Astrocyte (in vitro differentiated cells and primary cell): ENCODE data around the gene PNKD. TPM values are rescaled to one million over a fixed set of nuclear protein-coding genes. Genes with fewer than 3 reads are reported as not detected.

Experiments used
- DNase-seq: peaks from one replicate; pipeline ENCODE4 v3.0.0-alpha.2; 2010; ENCODE audit warnings: low read depth
- FAIRE-seq: peaks from 2 replicates; lab custom pipeline; 2011; peaks lifted over from hg19 to GRCh38; lab: Jason Lieb, UNC
- H2AFZ ChIP-seq: 2 replicates; pipeline ENCODE4 v1.6.0; 2012; ENCODE audit warnings: low read depth, low read length, inconsistent platforms
- H3K27ac ChIP-seq: 2 replicates; pipeline ENCODE4 v1.5.1; 2011; ENCODE audit warnings: low read depth, low read length, inconsistent platforms
- H3K27me3 ChIP-seq: 2 replicates; pipeline ENCODE4 v1.6.0; 2011; ENCODE audit warnings: low read length, inconsistent platforms; ENCODE audit not compliant: insufficient read depth
- H3K36me3 ChIP-seq: 2 replicates; pipeline ENCODE4 v1.5.1; 2011; ENCODE audit warnings: low read length, inconsistent platforms; ENCODE audit not compliant: insufficient read depth
- H3K4me1 ChIP-seq: 2 replicates; pipeline ENCODE4 v1.5.1; 2011; ENCODE audit warnings: low read length, inconsistent platforms; ENCODE audit not compliant: insufficient read depth
- H3K4me2 ChIP-seq: 2 replicates; pipeline ENCODE4 v1.6.0; 2012; ENCODE audit warnings: low read length, inconsistent platforms
- H3K4me3 ChIP-seq: 2 replicates; pipeline ENCODE4 v1.5.1; 2011; ENCODE audit warnings: low read depth, mild to moderate bottlenecking, low read length, inconsistent platforms; ENCODE audit not compliant: insufficient read depth
- H3K79me2 ChIP-seq: 2 replicates; pipeline ENCODE4 v1.6.0; 2012; ENCODE audit warnings: mild to moderate bottlenecking, low read length, inconsistent platforms; ENCODE audit not compliant: insufficient read depth
- H3K9ac ChIP-seq: 2 replicates; pipeline ENCODE4 v1.6.0; 2012; ENCODE audit warnings: mild to moderate bottlenecking, low read length, inconsistent platforms
- H3K9me3 ChIP-seq: 2 replicates; pipeline ENCODE4 v1.5.1; 2012; ENCODE audit warnings: low read depth, mild to moderate bottlenecking, low read length, inconsistent platforms; ENCODE audit not compliant: insufficient read depth
- H4K20me1 ChIP-seq: 2 replicates; pipeline ENCODE4 v1.6.0; 2012; ENCODE audit warnings: low read length, inconsistent platforms; ENCODE audit not compliant: insufficient read depth
- H3K27ac Mint-ChIP-seq: one replicate; pipeline ENCODE4 v1.8.0; 2021; ENCODE audit warnings: mild to moderate bottlenecking, mixed read lengths; ENCODE audit not compliant: unreplicated experiment
- H3K27me3 Mint-ChIP-seq: one replicate; pipeline ENCODE4 v1.8.0; 2021; ENCODE audit warnings: low read depth, mixed read lengths; ENCODE audit not compliant: unreplicated experiment
- H3K36me3 Mint-ChIP-seq: one replicate; pipeline ENCODE4 v1.8.0; 2021; ENCODE audit warnings: low read depth, mixed read lengths; ENCODE audit not compliant: unreplicated experiment
- H3K4me1 Mint-ChIP-seq: one replicate; pipeline ENCODE4 v1.8.0; 2021; ENCODE audit warnings: low read depth, mixed read lengths; ENCODE audit not compliant: unreplicated experiment
- H3K4me3 Mint-ChIP-seq: one replicate; pipeline ENCODE4 v1.8.0; 2021; ENCODE audit warnings: mild to moderate bottlenecking, moderate library complexity, mixed read lengths; ENCODE audit not compliant: unreplicated experiment
- H3K9me3 Mint-ChIP-seq: one replicate; pipeline ENCODE4 v1.8.0; 2021; ENCODE audit warnings: mild to moderate bottlenecking, mixed read lengths; ENCODE audit not compliant: unreplicated experiment
- EZH2 ChIP-seq: IDR thresholded peaks from 2 replicates; pipeline ENCODE4 v1.6.1; 2012; ENCODE audit warnings: mild to moderate bottlenecking, low read length, inconsistent platforms; ENCODE audit not compliant: insufficient read depth
- total RNA-seq: library from RNA; stranded (reverse); gene quantifications from 2 replicates; pipeline ENCODE4 v1.2.1, GENCODE V29; 2021
- TF ChIP-seq, protein P1 (sequence below): IDR thresholded peaks from 2 replicates; pipeline ENCODE4 v1.5.1; 2011; ENCODE audit warnings: low read depth, mild to moderate bottlenecking, inconsistent platforms, low read length, moderate library complexity; ENCODE audit not compliant: insufficient read depth

PNKD gene
- total RNA-seq, 1 donor from 2014 or later, result 40.9 TPM

DNA sequence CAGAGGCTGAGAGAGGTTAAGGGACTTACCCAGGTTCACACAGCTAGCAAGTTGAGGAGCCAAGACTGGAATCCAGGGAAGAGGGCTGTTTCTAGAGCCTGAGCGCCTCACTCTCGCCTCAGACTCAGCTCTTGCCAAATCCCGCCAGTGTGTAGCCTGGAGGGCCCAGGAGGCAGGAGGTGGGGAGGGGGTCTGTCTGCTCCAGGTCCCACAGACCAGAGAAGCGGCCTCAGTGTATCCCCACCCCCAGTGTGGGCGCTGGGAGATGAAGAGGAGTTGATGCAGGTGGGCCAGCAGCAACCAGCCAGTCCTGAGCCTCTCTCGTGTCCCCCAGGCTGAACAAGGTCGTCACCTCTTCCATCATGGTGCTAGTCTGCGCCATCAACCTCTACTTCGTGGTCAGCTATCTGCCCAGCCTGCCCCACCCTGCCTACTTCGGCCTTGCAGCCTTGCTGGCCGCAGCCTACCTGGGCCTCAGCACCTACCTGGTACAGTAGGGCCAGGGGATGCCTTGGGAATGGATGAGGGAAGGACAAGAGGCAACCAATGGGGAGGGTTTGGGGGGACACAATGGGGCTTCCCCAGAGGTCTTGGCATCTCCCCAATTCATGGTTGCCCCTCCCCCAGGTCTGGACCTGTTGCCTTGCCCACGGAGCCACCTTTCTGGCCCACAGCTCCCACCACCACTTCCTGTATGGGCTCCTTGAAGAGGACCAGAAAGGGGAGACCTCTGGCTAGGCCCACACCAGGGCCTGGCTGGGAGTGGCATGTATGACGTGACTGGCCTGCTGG lies 124.2 kb downstream of the PNKD start:
- H3K36me3 ChIP-seq, result no peaks in the 10 kb centered on the region
- H3K27ac ChIP-seq, result no peak overlapping the region
- H3K27me3 ChIP-seq, result no peaks in the 10 kb centered on the region
- no peaks in the 10 kb centered on the region for H3K79me2 ChIP-seq
- no peak overlapping the region for H3K9ac ChIP-seq
- no peak for DNase-seq
- no peak overlapping the region for H3K4me3 Mint-ChIP-seq
- H4K20me1 ChIP-seq, result no peaks in the 10 kb centered on the region
- peaks cover 29% of the 10 kb centered on the region for H3K4me1 ChIP-seq
- H3K27ac Mint-ChIP-seq, result no peak overlapping the region
- peaks cover 16% of the 10 kb centered on the region for H3K27me3 Mint-ChIP-seq
- no peak for FAIRE-seq
- no peak overlapping the region for H3K4me3 ChIP-seq
- H3K4me2 ChIP-seq, result no peak overlapping the region
- no peak for TF ChIP-seq EZH2
- TF ChIP-seq, protein P1, sequence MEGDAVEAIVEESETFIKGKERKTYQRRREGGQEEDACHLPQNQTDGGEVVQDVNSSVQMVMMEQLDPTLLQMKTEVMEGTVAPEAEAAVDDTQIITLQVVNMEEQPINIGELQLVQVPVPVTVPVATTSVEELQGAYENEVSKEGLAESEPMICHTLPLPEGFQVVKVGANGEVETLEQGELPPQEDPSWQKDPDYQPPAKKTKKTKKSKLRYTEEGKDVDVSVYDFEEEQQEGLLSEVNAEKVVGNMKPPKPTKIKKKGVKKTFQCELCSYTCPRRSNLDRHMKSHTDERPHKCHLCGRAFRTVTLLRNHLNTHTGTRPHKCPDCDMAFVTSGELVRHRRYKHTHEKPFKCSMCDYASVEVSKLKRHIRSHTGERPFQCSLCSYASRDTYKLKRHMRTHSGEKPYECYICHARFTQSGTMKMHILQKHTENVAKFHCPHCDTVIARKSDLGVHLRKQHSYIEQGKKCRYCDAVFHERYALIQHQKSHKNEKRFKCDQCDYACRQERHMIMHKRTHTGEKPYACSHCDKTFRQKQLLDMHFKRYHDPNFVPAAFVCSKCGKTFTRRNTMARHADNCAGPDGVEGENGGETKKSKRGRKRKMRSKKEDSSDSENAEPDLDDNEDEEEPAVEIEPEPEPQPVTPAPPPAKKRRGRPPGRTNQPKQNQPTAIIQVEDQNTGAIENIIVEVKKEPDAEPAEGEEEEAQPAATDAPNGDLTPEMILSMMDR, result no peak
- no peaks in the 10 kb centered on the region for H3K9me3 Mint-ChIP-seq
- no peaks in the 10 kb centered on the region for H3K9me3 ChIP-seq
- H2AFZ ChIP-seq, result no peak overlapping the region
- H3K4me1 Mint-ChIP-seq, result peaks cover 11% of the 10 kb centered on the region
- no peaks in the 10 kb centered on the region for H3K36me3 Mint-ChIP-seq

DNA sequence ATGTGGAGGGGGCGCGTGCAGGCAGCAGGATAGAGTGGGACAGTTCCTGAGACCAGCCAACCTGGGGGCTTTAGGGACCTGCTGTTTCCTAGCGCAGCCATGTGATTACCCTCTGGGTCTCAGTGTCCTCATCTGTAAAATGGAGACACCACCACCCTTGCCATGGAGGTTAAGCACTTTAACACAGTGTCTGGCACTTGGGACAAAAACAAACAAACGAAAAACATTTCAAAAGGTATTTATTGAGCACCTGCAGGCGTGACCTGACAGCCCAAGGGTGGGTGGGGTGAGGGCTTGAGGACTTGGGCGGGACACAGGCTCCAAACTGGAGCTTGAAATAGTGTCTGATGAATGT lies 124.7 kb downstream of the PNKD start:
- Mint-ChIP-seq H3K27me3 (peaks cover 10% of the 10 kb centered on the region), H3K36me3 (no peaks in the 10 kb centered on the region), H3K27ac (peak overlapping the region; percentile 47), H3K9me3 (no peaks in the 10 kb centered on the region), H3K4me1 (peaks cover 11% of the 10 kb centered on the region), H3K4me3 (no peak overlapping the region)
- H3K9ac ChIP-seq, result no peak overlapping the region
- H3K79me2 ChIP-seq, result peaks cover under 1% of the 10 kb centered on the region
- H2AFZ ChIP-seq, result no peak overlapping the region
- H4K20me1 ChIP-seq, result no peaks in the 10 kb centered on the region
- H3K27ac ChIP-seq, result no peak overlapping the region
- no peak overlapping the region for H3K4me2 ChIP-seq
- no peak for TF ChIP-seq EZH2
- TF ChIP-seq, protein P1, result no peak
- DNase-seq, result no peak
- FAIRE-seq, result no peak
- H3K27me3 ChIP-seq, result no peaks in the 10 kb centered on the region
- no peak overlapping the region for H3K4me3 ChIP-seq
- no peaks in the 10 kb centered on the region for H3K9me3 ChIP-seq
- H3K36me3 ChIP-seq, result no peaks in the 10 kb centered on the region
- peaks cover 29% of the 10 kb centered on the region for H3K4me1 ChIP-seq

DNA sequence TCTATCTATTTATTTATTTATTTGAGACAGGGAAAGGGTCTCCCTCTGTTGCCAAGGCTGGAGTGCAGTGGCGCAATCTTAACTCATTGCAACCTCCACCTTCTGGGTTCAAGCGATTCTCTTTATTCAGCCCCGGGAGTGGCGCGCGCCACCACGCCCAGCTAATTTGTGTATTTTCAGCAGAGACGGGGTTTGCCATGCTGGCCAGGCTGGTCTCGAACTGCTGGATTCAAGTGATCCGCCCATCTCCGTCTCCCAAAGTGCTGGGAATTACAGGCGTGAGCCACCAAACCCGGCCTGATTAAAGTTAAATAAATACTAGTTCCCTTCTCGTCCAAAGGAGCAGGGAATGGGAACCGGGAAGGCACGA lies 125.1 kb downstream of the PNKD start:
- Mint-ChIP-seq H3K36me3 (no peaks in the 10 kb centered on the region), H3K27ac (peak overlapping the region; percentile 69), H3K27me3 (peaks cover 6% of the 10 kb centered on the region), H3K4me1 (peaks cover 11% of the 10 kb centered on the region), H3K4me3 (peak overlapping the region; percentile 87), H3K9me3 (no peaks in the 10 kb centered on the region)
- Histone ChIP-seq H3K36me3 (no peaks in the 10 kb centered on the region), H3K27me3 (no peaks in the 10 kb centered on the region), H2AFZ (peak overlapping the region; percentile 97), H3K9ac (peak overlapping the region; percentile 87), H4K20me1 (no peaks in the 10 kb centered on the region), H3K27ac (no peak overlapping the region), H3K79me2 (peaks cover 4% of the 10 kb centered on the region), H3K4me3 (peak overlapping the region; percentile 73), H3K4me1 (peaks cover 29% of the 10 kb centered on the region), H3K9me3 (no peaks in the 10 kb centered on the region), H3K4me2 (peak overlapping the region; percentile 94)
- no peak for DNase-seq
- TF ChIP-seq EZH2, result no peak
- TF ChIP-seq, protein P1, result no peak
- FAIRE-seq, result no peak
